Nephron (organoid): ENCODE data around the gene UNCX.
"Not testable (repeated sequence)": the region's sequence is repeated elsewhere in the genome, so short reads cannot be mapped to it uniquely, and the experiment has no call there.

Experiments used
- H3K27ac Mint-ChIP-seq, 3 experiments: 2 replicates each; pipeline ENCODE4 v1.8.0; 2020; ENCODE audit warnings: mixed read lengths in 3 of 3, mild to moderate bottlenecking in 2 of 3, moderate library complexity in 1 of 3
- H3K27me3 Mint-ChIP-seq: 2 replicates; pipeline ENCODE4 v1.8.0; 2021; ENCODE audit warnings: low read depth, mild to moderate bottlenecking, moderate library complexity, mixed read lengths
- H3K36me3 Mint-ChIP-seq: 2 replicates; pipeline ENCODE4 v1.8.0; 2020; ENCODE audit warnings: low read depth, mixed read lengths
- H3K4me1 Mint-ChIP-seq: 2 replicates; pipeline ENCODE4 v1.8.0; 2020; ENCODE audit warnings: mixed read lengths
- H3K4me3 Mint-ChIP-seq, 3 experiments: 2 replicates each; pipeline ENCODE4 v1.8.0; 2020; ENCODE audit warnings: mild to moderate bottlenecking in 3 of 3, mixed read lengths in 3 of 3, moderate library complexity in 2 of 3
- H3K9me3 Mint-ChIP-seq: 2 replicates; pipeline ENCODE4 v1.8.0; 2020; ENCODE audit warnings: mixed read lengths
- TF ChIP-seq, protein P1 (sequence below), 3 experiments: fragments of 200-600 bp; sonication (generic); IDR thresholded peaks; one replicate each; pipeline ENCODE4 v1.5.0; 2021; ENCODE audit warnings: antibody characterized with exemption in 3 of 3; ENCODE audit not compliant: unreplicated experiment in 3 of 3

The UNCX gene

DNA sequence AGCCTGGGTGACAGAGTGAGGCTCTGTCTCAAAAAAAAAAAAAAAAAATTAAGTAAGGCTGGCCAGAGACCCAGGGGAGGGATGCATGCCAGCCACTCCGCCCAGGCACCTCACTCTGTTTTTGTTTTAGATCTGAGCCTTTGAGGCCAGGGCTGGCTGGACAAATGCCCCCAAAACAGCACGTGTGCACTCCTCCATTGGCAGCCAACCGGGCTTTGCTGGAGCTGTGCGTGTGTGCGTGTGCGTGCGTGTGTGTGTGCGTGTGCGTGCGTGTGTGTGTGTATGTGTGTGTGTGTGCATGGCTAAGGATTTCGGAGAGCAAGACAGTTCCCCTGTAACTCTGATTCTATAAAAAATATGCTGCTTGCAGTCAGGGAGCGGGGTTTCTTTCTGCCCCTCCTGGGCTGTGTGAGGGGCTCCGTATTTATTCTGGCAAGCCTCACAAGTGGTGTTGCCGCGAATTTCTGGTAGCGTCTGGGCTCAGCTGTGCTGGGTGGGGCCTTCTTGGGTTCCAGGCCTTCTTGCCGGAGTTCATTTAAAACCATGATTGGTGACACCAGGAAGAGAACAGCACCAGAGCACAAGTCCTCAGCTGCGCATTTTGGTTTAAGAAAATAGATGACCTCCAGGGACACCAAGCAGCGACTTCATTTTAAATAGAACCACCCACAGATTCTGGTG, 28.1 kb upstream of the UNCX start:
- peaks cover 31% of the 10 kb centered on the region for H3K27me3 Mint-ChIP-seq
- H3K27ac Mint-ChIP-seq = no peak overlapping the region
- TF ChIP-seq, protein P1, sequence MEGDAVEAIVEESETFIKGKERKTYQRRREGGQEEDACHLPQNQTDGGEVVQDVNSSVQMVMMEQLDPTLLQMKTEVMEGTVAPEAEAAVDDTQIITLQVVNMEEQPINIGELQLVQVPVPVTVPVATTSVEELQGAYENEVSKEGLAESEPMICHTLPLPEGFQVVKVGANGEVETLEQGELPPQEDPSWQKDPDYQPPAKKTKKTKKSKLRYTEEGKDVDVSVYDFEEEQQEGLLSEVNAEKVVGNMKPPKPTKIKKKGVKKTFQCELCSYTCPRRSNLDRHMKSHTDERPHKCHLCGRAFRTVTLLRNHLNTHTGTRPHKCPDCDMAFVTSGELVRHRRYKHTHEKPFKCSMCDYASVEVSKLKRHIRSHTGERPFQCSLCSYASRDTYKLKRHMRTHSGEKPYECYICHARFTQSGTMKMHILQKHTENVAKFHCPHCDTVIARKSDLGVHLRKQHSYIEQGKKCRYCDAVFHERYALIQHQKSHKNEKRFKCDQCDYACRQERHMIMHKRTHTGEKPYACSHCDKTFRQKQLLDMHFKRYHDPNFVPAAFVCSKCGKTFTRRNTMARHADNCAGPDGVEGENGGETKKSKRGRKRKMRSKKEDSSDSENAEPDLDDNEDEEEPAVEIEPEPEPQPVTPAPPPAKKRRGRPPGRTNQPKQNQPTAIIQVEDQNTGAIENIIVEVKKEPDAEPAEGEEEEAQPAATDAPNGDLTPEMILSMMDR (IDR thresholded peaks at IDR 0.05; ENCODE audit: unreplicated experiment in 3 of 3) = no peak
- H3K4me3 Mint-ChIP-seq = no peak overlapping the region
- no peaks in the 10 kb centered on the region for H3K9me3 Mint-ChIP-seq
- H3K36me3 Mint-ChIP-seq = no peaks in the 10 kb centered on the region
- peaks cover 14% of the 10 kb centered on the region for H3K4me1 Mint-ChIP-seq

DNA sequence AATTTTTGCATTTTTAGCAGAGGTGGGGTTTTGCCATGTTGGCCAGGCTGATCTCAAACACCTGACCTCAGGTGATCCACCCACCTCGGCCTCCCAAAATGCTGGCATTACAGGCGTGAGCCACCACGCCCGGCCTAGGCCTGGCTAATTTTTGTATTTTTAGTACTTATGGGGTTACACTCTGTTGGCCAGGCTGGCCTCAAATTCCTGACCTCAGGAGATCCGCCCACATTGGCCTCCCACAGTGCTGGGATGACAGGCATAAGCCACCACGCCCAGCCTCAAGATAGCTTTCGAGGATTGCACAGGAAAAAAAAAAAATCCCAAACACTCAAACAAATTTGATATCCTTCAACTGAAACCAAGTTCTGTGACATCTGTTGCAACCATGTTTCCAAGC, 26.9 kb upstream of the UNCX start:
- Mint-ChIP-seq H3K4me1 (peaks cover 15% of the 10 kb centered on the region), H3K27me3 (peaks cover 35% of the 10 kb centered on the region)
- H3K36me3 Mint-ChIP-seq, H3K9me3 Mint-ChIP-seq, H3K27ac Mint-ChIP-seq, H3K4me3 Mint-ChIP-seq: not testable (repeated sequence)

DNA sequence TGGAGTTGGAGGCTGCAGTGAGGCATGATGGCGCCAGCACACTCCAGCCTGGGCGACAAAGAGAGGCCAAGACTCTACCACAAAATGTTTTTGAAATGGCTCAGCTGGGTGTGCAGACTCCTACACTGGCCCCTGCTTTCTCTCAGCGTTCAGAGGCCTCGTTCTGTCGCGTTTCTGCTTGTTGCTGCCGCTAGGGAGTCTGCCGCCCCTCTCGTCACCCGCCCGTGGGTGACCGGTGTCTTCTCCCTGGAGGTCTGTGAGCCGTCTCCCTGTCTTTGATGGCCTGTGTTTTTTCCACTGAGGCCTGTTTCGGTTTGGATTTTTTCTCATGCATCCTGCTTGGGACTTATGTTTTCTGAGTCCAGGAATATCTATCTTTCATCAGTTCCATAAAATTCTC, 23.6 kb upstream of the UNCX start:
- H3K4me3 Mint-ChIP-seq = no peak overlapping the region
- TF ChIP-seq, protein P1 (IDR thresholded peaks at IDR 0.05; ENCODE audit: unreplicated experiment in 3 of 3) = no peak
- H3K9me3 Mint-ChIP-seq = no peaks in the 10 kb centered on the region
- H3K27ac Mint-ChIP-seq = no peak overlapping the region
- H3K36me3 Mint-ChIP-seq = no peaks in the 10 kb centered on the region
- peaks cover 16% of the 10 kb centered on the region for H3K4me1 Mint-ChIP-seq
- H3K27me3 Mint-ChIP-seq = peaks cover 41% of the 10 kb centered on the region

DNA sequence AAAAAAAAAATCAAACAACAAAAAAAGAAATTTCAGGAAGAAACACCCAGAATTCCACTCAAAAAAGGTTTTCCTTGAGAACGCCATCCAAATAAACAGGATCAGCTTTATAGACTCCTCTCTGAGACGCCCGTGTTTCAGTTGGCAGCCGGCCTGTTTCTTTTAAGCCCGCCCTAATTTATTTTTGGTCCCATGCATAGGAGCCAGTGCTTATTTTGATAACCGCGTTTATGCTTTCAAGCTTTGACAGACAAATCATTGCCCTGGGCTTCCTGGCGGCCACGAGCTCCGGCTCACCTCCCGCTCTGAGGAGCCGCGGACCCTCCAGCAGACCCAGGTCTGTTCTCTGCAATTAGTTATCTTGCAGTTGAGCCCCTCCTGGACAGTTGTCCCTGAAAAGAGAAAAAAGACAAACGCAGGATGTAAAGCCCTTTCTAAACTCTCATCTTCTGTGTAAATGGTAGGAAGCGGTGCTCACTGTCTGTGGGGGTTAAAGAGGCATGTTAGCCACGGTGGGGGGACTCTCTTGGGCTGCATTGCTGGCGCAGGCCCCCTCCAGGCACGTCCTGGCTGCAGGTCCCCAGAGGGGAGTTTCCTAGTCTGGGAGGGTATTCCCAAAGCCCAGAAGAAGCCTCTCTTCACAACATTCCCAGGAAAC, 22.2 kb upstream of the UNCX start:
- no peaks in the 10 kb centered on the region for H3K36me3 Mint-ChIP-seq
- peaks cover 16% of the 10 kb centered on the region for H3K4me1 Mint-ChIP-seq
- TF ChIP-seq, protein P1 (IDR thresholded peaks at IDR 0.05; ENCODE audit: unreplicated experiment in 3 of 3) = no peak
- no peaks in the 10 kb centered on the region for H3K9me3 Mint-ChIP-seq
- no peak overlapping the region for H3K27ac Mint-ChIP-seq
- peaks cover 47% of the 10 kb centered on the region for H3K27me3 Mint-ChIP-seq
- H3K4me3 Mint-ChIP-seq = peak overlapping the region; percentile 19 to 61 (median 28)

DNA sequence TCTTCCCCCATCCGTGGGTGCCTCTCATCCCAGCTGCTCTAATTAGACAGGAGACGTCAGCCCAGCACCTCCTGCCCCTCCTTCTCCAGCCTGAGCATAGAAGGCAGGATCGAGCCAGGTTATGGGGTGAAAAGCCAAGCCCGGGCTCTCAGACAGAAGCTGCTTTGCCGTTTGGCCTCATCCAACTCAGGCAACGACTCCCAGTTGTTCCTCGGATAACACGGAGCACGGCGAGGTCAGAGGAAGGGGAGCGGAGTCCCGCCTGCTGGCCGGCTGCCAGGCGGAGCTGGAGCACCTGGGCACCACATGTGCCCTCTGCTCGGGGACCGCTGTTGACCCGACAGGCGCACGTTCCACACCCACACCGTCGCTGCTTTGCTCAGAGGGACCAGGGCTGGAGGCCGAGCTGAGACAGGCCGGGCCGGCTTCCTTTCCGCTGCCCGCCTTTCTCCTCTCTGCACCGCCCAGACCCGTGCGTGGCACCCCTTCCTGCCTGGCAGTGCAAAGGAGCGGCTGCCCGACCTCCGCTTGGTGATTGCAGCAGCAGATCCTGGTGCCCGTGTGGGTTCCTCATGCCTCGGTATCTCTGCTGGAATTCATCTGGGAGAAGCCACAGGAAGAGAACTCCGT, 21.6 kb upstream of the UNCX start:
- H3K36me3 Mint-ChIP-seq = no peaks in the 10 kb centered on the region
- TF ChIP-seq, protein P1 (IDR thresholded peaks at IDR 0.05; ENCODE audit: unreplicated experiment in 3 of 3) = no peak

DNA sequence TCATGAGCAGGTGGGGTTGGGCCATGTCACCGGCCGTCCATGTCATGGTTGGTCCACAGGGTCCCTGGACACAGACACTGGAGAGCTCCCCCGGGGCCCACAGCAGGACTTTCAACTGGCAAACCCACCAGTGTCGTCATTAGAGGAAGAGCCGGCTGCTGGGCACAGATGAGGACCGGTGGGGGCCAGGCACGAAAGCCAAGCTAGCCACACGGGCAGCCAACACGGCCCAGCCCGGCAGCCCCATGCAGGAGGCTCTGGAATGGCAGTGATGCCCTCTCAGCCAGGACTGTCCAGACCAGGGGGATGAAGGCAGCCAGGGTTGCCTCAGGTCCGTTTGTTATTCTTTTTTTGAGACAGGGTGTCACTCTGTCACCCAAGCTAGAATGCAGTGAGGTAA, 21.1 kb upstream of the UNCX start:
- Mint-ChIP-seq H3K27ac (no peak overlapping the region), H3K36me3 (no peaks in the 10 kb centered on the region), H3K9me3 (no peaks in the 10 kb centered on the region), H3K4me3 (no peak overlapping the region), H3K27me3 (peaks cover 58% of the 10 kb centered on the region), H3K4me1 (peaks cover 12% of the 10 kb centered on the region)
- TF ChIP-seq, protein P1 (IDR thresholded peaks at IDR 0.05; ENCODE audit: unreplicated experiment in 3 of 3) = no peak

More for the DNA sequence above, 21.6 kb upstream of the UNCX start:
- Mint-ChIP-seq H3K27me3 (peaks cover 53% of the 10 kb centered on the region), H3K4me1 (peaks cover 14% of the 10 kb centered on the region), H3K27ac (no peak overlapping the region), H3K4me3 (peak overlapping the region in 2 of 3 experiments; percentile 28 to 61), H3K9me3 (no peaks in the 10 kb centered on the region)

DNA sequence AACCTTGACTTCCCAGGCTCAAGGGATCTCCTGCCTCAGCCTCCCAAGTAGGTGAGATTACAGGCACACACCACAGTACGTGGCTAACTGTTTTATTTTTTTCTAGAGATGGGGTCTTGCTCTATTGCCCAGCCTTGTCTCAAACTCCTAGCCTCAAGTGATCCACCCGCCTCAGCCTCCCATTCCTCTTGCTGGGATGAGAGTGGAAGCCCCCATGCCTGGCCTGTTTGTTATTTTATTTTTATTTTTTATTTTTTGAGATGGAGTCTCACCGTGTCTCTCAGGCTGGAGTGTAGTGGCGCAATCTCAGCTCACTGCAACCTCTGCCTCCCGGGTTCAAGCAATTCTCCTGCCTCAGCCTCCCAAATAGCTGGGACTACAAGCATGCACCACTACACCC, 20.6 kb upstream of the UNCX start:
- not testable (repeated sequence) for H3K9me3 Mint-ChIP-seq, H3K36me3 Mint-ChIP-seq, H3K27ac Mint-ChIP-seq, H3K4me3 Mint-ChIP-seq
- Mint-ChIP-seq H3K4me1 (peaks cover 12% of the 10 kb centered on the region), H3K27me3 (peaks cover 62% of the 10 kb centered on the region)
